Panc1 (cell line): ENCODE results near the gene PIGH.

Experiments used
- POLR2AphosphoS5 ChIP-seq: IDR thresholded peaks from 2 replicates; pipeline ENCODE4 v1.6.1; 2012; ENCODE audit warnings: mild to moderate bottlenecking, low read depth, low read length, moderate library complexity
- SIN3A ChIP-seq: IDR thresholded peaks from 2 replicates; pipeline ENCODE4 v1.6.1; 2012; ENCODE audit warnings: low read depth, mild to moderate bottlenecking, low read length, moderate library complexity, borderline replicate concordance; ENCODE audit not compliant: insufficient read depth
- TCF7L2 ChIP-seq: IDR thresholded peaks from 2 replicates; pipeline ENCODE4 v1.6.1; 2011; ENCODE audit warnings: mild to moderate bottlenecking, low read depth, low read length, inconsistent platforms
- TF ChIP-seq, protein P1 (sequence below): fragments of 450-650 bp; IDR thresholded peaks from 2 replicates; pipeline ENCODE4 v1.5.1; 2017; ENCODE audit warnings: mild to moderate bottlenecking
- TF ChIP-seq, protein P2 (sequence below), 2 experiments: IDR thresholded peaks; 2 replicates each; pipeline ENCODE4 v1.6.1; 2011 to 2012; ENCODE audit warnings: low read depth in 2 of 2, control low read depth in 1 of 2, low read length in 1 of 2, mild to moderate bottlenecking in 1 of 2, moderate library complexity in 1 of 2; ENCODE audit not compliant: insufficient read depth in 1 of 2

DNA sequence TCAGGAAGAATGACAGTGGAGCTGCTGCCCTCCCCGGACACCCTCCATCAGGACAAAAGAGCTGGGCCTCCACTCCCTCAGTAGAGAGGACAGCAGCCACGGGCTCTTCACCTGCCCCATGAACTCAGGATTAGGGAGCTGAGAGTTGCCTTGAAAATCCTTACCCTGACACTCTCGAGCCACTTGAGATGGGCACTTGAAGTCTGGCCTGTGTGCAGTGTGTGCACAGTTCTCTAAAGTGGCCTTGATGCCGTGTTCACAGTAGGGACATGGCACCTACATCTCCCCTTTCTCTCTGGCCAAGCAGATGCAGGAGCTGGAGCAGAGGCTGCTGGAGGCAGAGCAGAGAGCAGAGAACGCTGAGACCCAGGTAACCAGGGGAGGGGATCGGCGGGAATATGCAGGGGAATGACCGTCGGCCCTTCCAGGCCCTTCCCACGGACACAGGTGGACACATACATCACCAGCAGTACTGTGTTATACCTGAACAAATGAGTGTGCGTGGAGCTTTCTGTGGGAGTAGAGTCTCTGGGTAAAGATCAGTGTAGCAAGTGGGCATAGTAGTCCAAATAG lies 44.5 kb downstream of the PIGH start:
- TF ChIP-seq, protein P1, sequence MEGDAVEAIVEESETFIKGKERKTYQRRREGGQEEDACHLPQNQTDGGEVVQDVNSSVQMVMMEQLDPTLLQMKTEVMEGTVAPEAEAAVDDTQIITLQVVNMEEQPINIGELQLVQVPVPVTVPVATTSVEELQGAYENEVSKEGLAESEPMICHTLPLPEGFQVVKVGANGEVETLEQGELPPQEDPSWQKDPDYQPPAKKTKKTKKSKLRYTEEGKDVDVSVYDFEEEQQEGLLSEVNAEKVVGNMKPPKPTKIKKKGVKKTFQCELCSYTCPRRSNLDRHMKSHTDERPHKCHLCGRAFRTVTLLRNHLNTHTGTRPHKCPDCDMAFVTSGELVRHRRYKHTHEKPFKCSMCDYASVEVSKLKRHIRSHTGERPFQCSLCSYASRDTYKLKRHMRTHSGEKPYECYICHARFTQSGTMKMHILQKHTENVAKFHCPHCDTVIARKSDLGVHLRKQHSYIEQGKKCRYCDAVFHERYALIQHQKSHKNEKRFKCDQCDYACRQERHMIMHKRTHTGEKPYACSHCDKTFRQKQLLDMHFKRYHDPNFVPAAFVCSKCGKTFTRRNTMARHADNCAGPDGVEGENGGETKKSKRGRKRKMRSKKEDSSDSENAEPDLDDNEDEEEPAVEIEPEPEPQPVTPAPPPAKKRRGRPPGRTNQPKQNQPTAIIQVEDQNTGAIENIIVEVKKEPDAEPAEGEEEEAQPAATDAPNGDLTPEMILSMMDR: no peak
- TF ChIP-seq TCF7L2 (no peak), POLR2AphosphoS5 (no peak), SIN3A (no peak)
- TF ChIP-seq, protein P2, sequence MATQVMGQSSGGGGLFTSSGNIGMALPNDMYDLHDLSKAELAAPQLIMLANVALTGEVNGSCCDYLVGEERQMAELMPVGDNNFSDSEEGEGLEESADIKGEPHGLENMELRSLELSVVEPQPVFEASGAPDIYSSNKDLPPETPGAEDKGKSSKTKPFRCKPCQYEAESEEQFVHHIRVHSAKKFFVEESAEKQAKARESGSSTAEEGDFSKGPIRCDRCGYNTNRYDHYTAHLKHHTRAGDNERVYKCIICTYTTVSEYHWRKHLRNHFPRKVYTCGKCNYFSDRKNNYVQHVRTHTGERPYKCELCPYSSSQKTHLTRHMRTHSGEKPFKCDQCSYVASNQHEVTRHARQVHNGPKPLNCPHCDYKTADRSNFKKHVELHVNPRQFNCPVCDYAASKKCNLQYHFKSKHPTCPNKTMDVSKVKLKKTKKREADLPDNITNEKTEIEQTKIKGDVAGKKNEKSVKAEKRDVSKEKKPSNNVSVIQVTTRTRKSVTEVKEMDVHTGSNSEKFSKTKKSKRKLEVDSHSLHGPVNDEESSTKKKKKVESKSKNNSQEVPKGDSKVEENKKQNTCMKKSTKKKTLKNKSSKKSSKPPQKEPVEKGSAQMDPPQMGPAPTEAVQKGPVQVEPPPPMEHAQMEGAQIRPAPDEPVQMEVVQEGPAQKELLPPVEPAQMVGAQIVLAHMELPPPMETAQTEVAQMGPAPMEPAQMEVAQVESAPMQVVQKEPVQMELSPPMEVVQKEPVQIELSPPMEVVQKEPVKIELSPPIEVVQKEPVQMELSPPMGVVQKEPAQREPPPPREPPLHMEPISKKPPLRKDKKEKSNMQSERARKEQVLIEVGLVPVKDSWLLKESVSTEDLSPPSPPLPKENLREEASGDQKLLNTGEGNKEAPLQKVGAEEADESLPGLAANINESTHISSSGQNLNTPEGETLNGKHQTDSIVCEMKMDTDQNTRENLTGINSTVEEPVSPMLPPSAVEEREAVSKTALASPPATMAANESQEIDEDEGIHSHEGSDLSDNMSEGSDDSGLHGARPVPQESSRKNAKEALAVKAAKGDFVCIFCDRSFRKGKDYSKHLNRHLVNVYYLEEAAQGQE (IDR thresholded peaks at IDR 0.05; ENCODE audit: insufficient read depth in 1 of 2, low read depth in 2 of 2, low read length in 1 of 2): no peak
